Measurements from ENCODE around the gene KLHDC8B.
"Not testable (repeated sequence)": the region's sequence is repeated elsewhere in the genome, so short reads cannot be mapped to it uniquely, and the experiment has no call there.

Gene KLHDC8B

DNA sequence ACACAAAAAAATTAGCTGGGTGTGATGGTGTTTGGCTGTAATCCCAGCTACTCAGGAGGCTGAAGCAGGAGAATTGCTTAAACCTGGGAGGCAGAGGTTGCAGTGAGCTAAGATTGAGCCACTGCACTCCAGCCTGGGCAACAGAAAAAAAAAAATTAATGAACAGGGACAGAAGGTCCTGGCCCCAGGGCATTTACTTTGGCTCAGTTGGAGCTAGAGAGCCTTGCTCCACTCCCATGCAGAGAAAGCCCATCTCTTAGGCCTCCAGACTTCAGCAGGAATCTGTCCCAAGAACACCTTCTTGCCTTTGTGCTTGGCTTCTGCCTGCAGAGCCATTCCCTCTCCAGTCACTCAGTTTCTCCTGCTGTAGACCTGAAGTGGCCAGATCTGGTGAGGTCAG, 8.7 kb downstream of the KLHDC8B start:
- no peak for FAIRE-seq
- no peak for DNase-seq (ENCODE audit: insufficient read length, low spot score)

DNA sequence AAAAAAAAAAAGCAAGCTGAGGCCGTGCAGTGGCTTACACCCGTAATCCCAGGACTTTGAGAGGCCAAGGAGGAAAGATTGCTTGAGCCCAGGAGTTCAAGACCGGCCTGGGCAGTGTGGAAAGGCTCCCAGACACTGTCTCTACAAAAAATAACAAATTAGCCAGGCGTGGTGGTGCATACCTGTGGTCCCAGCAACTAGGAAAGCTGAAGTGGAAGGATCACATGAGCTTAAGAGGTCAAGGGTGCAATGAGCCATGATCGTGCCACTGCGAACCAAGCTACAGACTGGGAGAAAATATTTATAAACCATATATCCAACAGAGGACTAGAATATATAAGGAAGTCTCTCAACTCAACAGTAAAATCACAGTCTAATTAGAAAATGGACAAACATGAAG, 10.0 kb downstream of the KLHDC8B start:
- FAIRE-seq (peak; percentile 16), DNase-seq (ENCODE audit: insufficient read length, low spot score) (no peak)

DNA sequence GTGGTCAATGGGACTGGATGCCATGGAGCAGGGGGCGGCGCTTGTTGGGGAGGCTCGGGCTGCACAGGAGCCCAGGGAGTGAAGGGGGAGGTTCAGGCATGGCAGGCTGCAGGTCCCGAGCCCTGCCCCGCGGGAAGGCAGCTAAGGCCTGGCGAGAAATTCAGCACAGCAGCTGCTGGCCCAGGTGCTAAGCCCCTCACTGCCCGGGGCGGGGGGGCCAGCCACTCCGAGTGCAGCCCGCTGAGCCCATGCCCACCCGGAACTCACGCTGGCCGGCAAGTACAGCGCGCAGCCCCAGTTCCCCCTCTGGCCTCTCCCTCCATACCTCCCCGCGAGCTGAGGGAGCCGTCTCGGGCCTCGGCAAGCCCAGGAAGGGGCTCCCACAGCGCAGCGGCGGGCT, 11.3 kb downstream of the KLHDC8B start:
- FAIRE-seq (no peak), DNase-seq (ENCODE audit: insufficient read length, low spot score) (no peak)

DNA sequence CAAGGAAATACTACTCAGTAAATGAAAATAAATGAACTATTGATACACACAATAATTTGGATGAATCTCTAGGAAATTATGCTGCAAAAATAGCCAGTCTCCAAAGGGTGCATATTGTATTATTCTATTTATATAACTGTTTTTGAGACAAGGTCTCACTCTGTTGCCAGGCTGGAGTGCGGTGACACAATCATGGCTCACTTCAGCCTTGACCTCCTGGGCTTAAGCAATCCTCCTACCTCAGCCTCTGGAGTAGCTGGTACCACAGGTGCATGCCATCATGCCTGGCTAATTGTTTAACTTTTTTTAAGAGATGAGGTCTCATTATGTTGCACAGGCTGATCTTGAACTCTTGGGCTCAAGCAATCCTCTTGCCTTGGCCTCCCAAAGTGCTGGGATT, 12.5 kb downstream of the KLHDC8B start:
- no peak for FAIRE-seq

DNA sequence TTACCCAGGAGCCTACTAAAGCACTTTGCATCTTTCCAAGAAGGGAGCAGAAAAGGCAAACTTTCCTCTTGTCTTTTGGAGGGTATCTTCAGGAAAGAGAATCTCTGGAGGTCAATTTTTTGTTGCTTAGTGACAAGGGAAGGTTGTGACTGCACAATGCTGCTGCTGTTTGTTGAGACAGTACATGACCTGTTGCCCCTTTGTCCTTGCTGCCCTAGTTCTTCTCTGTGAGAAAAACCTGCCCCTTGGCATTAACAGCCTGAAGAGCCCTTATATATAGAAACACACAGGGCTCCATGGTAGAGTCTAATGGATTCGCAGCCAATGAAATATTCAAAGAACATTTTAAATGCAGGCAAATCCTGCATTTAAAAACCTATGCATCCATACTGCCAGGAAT, 20.3 kb downstream of the KLHDC8B start:
- FAIRE-seq: no peak
- DNase-seq (ENCODE audit: insufficient read length, low spot score): no peak

More for the DNA sequence above, 12.5 kb downstream of the KLHDC8B start:
- no peak for DNase-seq (ENCODE audit: insufficient read length, low spot score)

DNA sequence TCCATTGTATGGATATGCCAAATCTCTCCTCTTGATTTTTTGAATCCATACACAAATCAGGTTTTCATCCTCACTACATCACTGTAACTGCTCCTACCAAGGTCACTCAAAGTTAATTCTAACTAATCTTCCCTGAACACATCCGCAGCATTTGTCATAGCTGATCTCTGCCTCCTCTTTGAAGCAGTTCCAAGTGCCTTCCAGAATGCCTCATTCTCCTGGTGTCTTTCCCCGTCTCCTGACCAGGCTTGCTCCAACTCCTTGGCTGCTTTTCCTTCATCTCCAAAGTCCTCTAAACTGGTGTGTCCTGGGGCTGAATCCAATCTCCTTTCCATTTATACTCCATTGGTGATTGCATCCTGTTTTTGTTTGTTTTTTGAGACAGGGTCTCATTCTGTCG, 26.8 kb downstream of the KLHDC8B start:
- FAIRE-seq (no peak), DNase-seq (ENCODE audit: insufficient read length, low spot score) (no peak)

DNA sequence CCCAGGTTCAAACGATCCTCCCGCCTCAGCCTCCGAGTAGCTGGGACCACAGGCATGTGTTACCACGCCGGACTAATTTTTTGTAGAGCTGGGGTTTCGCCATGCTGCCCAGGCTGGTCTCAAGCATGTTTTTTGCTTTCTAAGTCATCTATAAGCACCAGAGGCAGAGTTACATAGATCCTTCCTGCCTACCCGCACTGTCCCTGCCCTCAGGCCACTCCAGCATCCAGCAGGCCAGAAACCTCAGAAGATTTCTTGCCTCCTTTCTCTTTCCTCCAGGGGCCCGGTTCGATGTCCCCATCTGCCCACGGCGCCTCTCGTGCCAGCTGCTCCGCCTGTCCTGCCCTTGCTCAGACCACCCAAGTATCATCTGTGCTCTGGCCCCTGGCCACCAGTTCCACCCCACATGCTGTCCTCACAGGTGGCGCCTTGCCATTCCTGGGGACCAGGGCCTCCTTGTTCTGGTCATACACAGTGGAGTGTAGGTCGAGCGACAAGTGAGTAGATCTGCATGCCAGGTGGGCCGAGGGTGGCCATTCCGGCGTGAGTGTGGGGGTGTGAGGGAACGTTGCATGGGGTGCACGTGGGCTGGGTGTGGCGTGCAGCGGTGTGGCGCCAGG, 27.3 kb downstream of the KLHDC8B start:
- FAIRE-seq (no peak), DNase-seq (ENCODE audit: insufficient read length, low spot score) (no peak)

DNA sequence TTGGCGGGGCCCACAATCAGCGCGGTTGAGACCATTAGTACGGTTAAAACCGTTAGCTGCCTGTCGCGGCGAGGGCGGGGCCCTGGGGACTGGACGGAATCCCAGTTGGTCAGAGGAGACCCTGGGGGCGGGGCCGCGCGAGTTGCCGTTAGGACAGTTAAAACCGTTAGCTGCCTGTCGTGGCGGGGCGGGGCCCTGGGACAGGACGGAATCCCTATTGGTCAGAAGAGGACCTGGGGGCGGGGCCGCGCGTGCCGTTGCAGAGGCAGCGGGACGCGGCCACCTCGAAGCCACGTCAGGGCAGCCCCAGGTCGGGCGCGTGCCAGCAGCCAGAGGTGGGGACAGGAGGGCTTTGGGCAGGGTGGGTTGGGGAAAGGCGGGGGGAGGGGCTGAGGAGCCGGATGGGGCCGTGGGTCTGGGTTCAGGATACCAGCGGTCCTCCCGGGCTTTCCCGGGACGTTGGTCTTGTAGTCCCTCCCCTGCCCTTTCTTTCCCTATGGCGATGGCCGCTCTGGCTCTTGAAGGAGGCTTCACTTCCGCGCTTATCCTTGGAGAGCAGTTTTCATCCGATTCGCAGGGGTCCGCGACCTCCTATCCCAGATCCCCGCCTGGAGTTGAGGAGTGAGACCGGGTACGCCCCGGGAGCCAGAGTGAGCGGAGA, 28.0 kb downstream of the KLHDC8B start:
- DNase-seq (ENCODE audit: insufficient read length, low spot score) (no peak), FAIRE-seq (no peak)

DNA sequence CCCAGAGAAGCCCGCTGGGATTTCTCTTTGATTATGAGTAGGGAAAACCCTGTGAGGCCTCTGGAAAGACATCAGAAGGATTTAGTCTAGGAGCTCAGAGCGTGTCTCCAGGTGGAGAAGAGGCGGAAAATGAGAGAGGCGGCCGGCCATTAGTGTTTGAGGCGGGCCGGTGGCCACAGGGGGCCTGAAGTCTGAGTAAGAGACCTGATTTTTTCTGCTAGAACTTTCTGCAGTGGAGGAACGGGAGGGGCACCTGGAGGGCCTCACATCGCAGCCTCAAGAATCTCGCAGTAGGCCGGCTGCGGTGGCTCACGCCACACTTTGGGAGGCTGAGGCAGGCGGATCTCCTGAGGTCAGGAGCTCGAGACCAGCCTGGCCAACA, 28.5 kb downstream of the KLHDC8B start:
- FAIRE-seq (no peak), DNase-seq (ENCODE audit: insufficient read length, low spot score) (no peak)

DNA sequence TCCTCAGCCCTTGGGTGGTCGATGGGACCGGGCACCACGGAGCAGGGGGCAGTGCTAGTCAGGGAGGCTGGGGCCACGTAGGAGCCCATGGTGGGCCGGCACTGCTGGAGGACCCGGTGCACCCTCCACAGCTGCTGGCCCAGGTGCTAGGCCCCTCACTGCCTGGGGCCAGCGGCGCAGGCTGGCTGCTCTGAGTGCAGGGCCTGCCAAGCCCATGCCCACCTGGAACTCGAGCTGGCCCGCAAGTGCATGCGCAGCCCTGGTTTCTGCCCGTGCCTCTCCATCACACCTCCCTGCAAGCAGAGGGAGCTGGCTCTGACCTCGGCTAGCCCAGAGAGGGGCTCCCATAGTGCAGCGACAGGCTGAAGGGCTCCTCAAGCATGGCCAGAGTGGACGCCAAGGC, 42.1 kb downstream of the KLHDC8B start:
- FAIRE-seq (no peak), DNase-seq (ENCODE audit: insufficient read length, low spot score) (no peak)

DNA sequence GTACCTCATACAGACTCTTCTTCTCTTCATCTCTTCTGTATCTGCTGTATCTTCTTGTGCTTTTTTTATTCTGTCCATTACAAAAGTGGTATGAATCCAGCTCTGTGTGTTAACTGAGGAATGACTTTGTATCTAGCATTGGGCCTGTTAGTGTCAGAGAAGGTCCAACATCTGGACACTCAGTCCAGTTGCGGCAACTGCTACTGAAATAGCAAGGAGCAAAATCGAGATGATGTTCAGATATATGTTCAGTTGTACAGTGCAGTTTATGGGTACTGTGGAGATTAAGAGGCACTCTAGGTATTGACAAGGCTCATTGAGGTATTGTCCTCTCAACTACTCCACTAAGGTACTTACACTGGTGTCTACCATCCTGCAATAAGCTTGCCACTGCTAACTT, 42.6 kb downstream of the KLHDC8B start:
- FAIRE-seq (no peak), DNase-seq (ENCODE audit: insufficient read length, low spot score) (no peak)

DNA sequence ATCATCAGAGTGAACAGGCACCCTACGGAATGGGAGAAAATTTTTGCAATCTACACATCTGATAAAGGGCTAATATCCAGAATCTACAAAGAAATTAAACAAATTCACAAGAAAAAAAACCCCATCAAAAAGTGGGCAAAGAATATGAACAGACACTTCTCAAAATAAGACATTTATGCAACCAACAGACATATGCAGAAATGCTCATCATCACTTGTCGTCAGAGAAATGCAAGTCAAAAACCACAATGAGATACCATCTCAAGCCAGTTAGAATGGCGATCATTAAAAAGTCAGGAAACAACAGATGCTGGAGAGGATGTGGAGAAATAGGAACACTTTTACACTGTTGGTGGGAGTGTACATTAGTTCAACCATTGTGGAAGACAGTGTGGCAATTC, 45.3 kb downstream of the KLHDC8B start:
- FAIRE-seq; DNase-seq (ENCODE audit: insufficient read length, low spot score): not testable (repeated sequence)

DNA sequence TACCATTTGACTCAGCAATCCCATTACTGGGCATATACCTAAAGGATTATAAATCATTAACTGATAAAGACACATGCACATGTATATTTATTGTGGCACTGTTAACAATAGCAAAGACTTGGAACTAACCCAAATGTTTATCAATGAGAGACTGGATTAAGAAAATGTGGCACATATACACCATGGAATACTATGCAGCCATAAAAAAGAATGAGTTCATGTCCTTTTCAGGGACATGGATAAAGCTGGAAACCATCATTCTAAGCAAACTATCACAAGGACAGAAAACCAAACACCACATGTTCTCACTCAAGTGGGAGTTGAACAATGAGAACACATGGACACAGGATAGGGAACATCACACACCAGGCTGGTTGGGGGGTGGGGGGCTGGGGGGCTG, 45.7 kb downstream of the KLHDC8B start:
- not testable (repeated sequence) for FAIRE-seq; DNase-seq (ENCODE audit: insufficient read length, low spot score)

DNA sequence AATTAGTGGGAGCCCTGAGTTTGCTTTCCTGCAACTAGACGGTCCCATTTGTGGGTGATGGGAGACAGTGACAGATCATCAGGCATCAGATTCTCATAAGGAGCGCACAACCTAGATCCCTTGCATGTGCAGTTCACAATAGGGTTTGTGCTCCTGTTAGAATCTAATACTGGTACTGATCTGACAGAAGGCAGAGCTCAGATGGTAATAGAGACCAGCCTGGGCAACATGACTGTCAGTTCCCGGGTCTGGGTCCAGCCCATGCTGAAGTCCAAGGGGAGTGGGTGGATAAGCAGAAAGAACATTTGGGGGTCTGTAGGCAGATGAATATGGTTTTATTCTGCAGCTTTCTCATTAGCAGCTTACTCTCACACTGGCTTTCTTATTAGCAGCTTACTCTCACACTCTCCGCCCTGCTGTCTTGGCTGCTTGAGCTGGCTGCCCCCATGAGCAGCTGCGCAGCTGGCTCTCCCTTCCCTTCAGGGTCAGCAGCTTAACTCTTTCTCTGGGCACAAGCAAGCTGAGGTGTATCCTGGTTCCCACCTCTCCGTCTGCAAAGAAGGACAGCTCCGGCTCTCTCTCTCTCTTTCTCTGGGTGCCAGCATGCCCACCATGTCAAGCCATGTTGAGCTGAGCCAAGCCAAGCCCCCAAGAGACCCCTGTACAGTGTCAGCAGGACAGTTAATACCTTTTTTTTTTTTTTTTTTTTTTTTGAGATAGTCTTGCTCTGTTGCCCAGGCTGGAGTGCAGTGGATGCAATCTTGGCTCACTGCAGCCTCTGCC, 46.5 kb downstream of the KLHDC8B start:
- FAIRE-seq: no peak
- no peak for DNase-seq (ENCODE audit: insufficient read length, low spot score)

DNA sequence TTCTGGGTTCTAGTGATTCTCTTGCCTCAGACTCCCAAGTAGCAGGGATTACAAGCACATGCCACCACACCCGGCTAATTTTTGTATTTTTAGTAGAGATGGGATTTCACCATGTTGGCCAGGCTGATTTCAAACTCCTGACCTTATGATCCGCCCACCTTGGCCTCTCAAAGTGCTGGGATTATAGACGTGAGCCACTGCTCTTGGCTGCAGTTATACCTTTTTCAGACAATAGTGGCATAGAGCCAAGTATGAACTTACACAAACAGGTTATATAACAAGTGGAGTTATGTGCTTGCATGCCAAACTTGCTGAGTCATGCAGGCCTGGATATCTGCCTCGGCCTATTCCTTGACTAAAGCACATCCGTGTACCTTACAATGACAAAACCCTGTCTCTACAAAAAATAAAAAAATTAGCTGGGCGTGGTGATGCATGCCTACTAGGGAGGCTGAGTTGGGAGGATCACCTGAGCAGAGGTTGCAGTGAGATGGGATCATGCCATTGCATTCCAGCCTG, 47.1 kb downstream of the KLHDC8B start:
- peak; percentile 41 for DNase-seq (ENCODE audit: insufficient read length, low spot score)
- FAIRE-seq: peak; percentile 96

DNA sequence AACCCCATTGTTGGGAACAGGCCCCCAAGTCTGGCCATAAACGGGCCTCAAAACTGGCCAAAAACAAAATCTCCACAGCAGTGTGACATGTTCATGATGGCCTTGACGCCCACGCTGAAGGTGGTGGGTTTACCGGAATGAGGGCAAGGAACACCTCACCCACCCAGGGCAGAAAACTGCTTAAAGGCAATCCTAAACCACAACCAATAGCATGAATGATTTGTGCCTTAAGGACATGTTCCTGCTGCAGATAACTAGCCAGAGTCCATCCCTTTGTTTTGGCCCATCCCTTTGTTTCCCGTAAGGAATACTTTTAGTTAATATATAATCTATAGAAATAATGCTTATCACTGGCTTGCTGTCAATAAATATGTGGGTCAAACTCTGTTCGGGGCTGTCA, 47.7 kb downstream of the KLHDC8B start:
- no peak for DNase-seq (ENCODE audit: insufficient read length, low spot score)
- no peak for FAIRE-seq

DNA sequence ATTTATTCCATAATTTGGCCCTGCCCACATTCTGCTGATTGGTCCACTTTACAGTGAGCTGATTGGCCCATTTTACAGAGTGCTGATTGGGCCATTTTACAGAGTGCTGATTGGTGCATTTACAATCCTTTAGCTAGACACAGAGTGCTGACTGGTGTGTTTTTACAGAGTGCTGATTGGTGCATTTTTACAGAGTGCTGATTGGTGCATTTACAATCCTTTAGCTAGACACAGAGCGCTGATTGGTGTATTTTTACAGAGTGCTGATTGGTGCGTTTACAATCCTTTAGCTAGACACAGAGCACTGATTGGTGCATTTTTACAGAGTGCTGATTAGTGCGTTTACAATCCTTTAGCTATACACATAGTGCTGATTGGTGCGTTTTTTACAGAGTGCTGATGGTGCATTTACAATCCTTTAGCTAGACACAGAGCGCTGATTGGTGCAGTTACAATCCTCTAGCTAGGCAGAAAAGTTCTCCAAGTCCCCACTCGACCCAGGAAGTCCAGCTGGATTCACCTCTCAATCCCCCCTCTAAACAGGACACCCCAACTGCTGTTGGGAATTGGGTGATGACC, 49.7 kb downstream of the KLHDC8B start:
- DNase-seq (ENCODE audit: insufficient read length, low spot score); FAIRE-seq: not testable (repeated sequence)

DNA sequence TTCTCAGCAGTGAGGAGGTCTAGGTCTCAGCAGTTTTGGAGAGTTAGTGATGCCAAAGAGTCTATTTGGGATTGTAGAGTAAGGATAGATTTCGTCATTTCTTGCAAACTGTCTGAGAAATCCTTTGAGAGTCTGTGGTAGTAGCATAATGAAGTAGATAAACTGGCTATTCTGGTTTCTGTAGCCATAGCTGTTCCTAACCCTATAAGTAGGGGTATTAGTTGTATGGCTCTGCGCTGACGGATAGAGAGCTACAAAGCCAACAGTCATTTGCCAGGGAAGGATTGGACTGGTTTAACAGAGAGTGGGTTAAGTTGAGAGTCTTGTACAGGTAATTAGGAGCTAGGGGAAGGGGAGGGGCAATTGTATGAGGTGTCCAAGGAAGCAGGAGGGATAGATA, 50.6 kb downstream of the KLHDC8B start:
- DNase-seq (ENCODE audit: insufficient read length, low spot score) (no peak), FAIRE-seq (no peak)
